Breast epithelium (tissue), 4 donors: ENCODE data around the gene SPTBN1. TPM values are rescaled to one million over a fixed set of nuclear protein-coding genes. Genes with fewer than 3 reads are reported as not detected.

Experiments
- DNase-seq, 2 donors: peaks; one replicate each; pipeline ENCODE4 v3.0.0-alpha.2; 2019; ENCODE audit warnings: low spot score in 2 of 2
- H3K27ac ChIP-seq, 2 donors: fragments of 200-600 bp; sonication (generic) in 1 of 2; one replicate each; pipeline ENCODE4 v1.5.1; 2016 to 2019; ENCODE audit warnings: mild to moderate bottlenecking in 1 of 2
- H3K27me3 ChIP-seq, 2 donors: fragments of 200-600 bp; sonication (generic) in 1 of 2; one replicate each; pipeline versions ENCODE4 v1.5.1 to v1.6.0; 2017 to 2019; ENCODE audit warnings: control low read depth in 1 of 2, mild to moderate bottlenecking in 1 of 2
- H3K36me3 ChIP-seq: fragments of 200-600 bp; one replicate; pipeline ENCODE4 v1.5.1; 2019
- H3K4me1 ChIP-seq, 2 donors: fragments of 200-600 bp; sonication (generic); one replicate each; pipeline ENCODE4 v1.5.1; 2016 to 2019; ENCODE audit warnings: control low read depth in 1 of 2
- H3K4me3 ChIP-seq, 3 donors: fragments of 200-600 bp; sonication (generic); 1 replicate in 2 of 3; 2 replicates in 1 of 3; pipeline ENCODE4 v1.5.1; 2016 to 2019; ENCODE audit warnings: mild to moderate bottlenecking in 3 of 3, moderate library complexity in 2 of 3
- H3K9me3 ChIP-seq, 2 donors: fragments of 200-600 bp; sonication (generic) in 1 of 2; one replicate each; pipeline ENCODE4 v1.5.1; 2016 to 2019; ENCODE audit warnings: control low read depth in 1 of 2
- POLR2A ChIP-seq: fragments of 450-650 bp; IDR thresholded peaks from one replicate; pipeline ENCODE4 v1.6.1; 2016; ENCODE audit warnings: antibody characterized with exemption, mild to moderate bottlenecking, moderate library complexity
- POLR2AphosphoS5 ChIP-seq, 3 donors: sonication (generic); formaldehyde crosslinking; IDR thresholded peaks; one replicate each; pipeline ENCODE4 v1.6.1; 2017; ENCODE audit warnings: antibody characterized with exemption in 3 of 3
- intact Hi-C: fragments of 100-400 bp; cut with DNase I; formaldehyde crosslinking; loops from one replicate; pipeline ENCODE4 v1.15.1; 2023; ENCODE audit warnings: low total_unique reads
- total RNA-seq, 3 donors: library from RNA; depleted of rRNA; stranded (reverse); fragments of >200 nt; gene quantifications; one replicate each; pipeline ENCODE4 v1.1.0, GENCODE V29; 2016
- TF ChIP-seq, protein P1 (sequence below), 3 donors: fragments of 450-650 bp; IDR thresholded peaks; one replicate each; pipeline ENCODE4 v1.5.1; 2016 to 2017; ENCODE audit warnings: antibody characterized with exemption in 3 of 3, mild to moderate bottlenecking in 3 of 3, moderate library complexity in 3 of 3

The SPTBN1 gene
- total RNA-seq, 3 donors from 2014 or later, result 223 to 1,216 (median 273) TPM

DNA sequence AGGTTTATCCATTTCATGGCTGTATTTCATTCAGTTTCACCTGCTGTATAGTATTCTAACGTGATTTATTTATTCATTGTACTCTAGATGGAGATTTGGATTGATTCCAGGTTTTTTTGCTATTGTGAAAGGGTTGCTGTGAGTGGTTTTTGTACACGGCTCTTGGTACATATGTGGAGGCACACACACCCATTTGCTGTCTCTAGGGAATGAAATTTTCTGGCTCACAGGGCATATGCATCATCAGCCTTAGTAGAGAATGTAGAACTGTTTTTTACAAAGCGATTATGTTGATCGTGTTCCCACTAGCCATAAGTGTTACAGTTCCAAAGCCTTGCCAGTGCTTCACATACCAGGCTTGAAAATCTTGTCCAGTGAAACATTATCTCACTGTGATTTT, 5.1 kb downstream of the SPTBN1 start:
- Histone ChIP-seq H3K9me3 (no peaks in the 10 kb centered on the region), H3K36me3 (no peaks in the 10 kb centered on the region), H3K4me3 (no peak overlapping the region), H3K27ac (peak overlapping the region in 1 of 2 donors; percentile 28), H3K27me3 (no peaks in the 10 kb centered on the region), H3K4me1 (no peaks in the 10 kb centered on the region)
- no peak for DNase-seq
- TF ChIP-seq POLR2A (no peak), POLR2AphosphoS5 (IDR thresholded peaks at IDR 0.05) (no peak)
- TF ChIP-seq, protein P1, sequence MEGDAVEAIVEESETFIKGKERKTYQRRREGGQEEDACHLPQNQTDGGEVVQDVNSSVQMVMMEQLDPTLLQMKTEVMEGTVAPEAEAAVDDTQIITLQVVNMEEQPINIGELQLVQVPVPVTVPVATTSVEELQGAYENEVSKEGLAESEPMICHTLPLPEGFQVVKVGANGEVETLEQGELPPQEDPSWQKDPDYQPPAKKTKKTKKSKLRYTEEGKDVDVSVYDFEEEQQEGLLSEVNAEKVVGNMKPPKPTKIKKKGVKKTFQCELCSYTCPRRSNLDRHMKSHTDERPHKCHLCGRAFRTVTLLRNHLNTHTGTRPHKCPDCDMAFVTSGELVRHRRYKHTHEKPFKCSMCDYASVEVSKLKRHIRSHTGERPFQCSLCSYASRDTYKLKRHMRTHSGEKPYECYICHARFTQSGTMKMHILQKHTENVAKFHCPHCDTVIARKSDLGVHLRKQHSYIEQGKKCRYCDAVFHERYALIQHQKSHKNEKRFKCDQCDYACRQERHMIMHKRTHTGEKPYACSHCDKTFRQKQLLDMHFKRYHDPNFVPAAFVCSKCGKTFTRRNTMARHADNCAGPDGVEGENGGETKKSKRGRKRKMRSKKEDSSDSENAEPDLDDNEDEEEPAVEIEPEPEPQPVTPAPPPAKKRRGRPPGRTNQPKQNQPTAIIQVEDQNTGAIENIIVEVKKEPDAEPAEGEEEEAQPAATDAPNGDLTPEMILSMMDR (IDR thresholded peaks at IDR 0.05), result no peak
- intact Hi-C loops, result no loop called here

DNA sequence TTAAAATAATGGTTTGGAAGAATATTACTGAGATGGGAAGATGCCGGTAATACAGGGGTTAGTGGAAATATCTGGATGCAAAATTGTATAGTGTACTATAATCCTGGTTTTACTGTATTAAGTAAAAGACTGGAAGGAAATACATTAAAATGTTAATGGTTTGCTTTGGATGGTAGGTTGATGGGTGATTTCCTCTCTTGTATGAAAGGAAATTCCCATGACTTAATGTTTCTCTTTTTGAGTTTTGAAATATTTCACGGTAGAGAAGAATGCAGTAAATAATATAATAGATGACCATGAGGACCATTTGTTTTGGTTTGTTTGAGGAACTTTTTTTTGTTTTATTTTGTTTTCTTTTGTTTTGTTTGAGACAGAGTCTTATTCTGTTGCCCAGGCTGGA, 8.2 kb downstream of the SPTBN1 start:
- H3K4me1 ChIP-seq, result no peaks in the 10 kb centered on the region
- H3K4me3 ChIP-seq, result no peak overlapping the region
- H3K36me3 ChIP-seq, result no peaks in the 10 kb centered on the region
- intact Hi-C loops, result no loop called here
- TF ChIP-seq POLR2A, result no peak
- no peak for TF ChIP-seq POLR2AphosphoS5 (IDR thresholded peaks at IDR 0.05)
- TF ChIP-seq, protein P1 (IDR thresholded peaks at IDR 0.05), result no peak
- no peaks in the 10 kb centered on the region for H3K9me3 ChIP-seq
- DNase-seq, result no peak
- no peaks in the 10 kb centered on the region for H3K27me3 ChIP-seq
- no peak overlapping the region for H3K27ac ChIP-seq

DNA sequence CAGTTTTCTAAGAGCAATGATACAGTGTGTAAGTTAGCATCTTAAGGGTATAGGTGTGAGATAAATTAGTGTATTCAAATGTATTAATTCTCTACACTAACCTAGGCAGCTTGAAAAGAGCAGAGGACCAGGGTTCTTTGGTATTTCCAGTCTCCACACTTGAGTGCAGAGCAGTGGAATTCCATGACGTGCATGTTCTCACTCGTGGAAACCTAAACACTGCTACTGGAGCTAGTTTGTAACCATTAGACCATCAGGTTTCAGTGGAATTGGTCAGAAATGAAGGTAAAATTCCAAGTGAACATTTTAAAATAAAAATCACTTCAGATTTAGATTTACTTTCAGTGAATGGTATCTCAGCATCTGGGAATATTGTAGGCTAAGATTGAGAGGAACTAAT, 9.0 kb downstream of the SPTBN1 start:
- no peaks in the 10 kb centered on the region for H3K36me3 ChIP-seq
- H3K4me3 ChIP-seq, result no peak overlapping the region
- no peak for DNase-seq
- intact Hi-C loops, result no loop called here
- H3K27ac ChIP-seq, result no peak overlapping the region
- no peaks in the 10 kb centered on the region for H3K4me1 ChIP-seq
- H3K9me3 ChIP-seq, result no peaks in the 10 kb centered on the region
- TF ChIP-seq, protein P1 (IDR thresholded peaks at IDR 0.05), result no peak
- TF ChIP-seq POLR2A (no peak), POLR2AphosphoS5 (IDR thresholded peaks at IDR 0.05) (no peak)
- H3K27me3 ChIP-seq, result no peaks in the 10 kb centered on the region

DNA sequence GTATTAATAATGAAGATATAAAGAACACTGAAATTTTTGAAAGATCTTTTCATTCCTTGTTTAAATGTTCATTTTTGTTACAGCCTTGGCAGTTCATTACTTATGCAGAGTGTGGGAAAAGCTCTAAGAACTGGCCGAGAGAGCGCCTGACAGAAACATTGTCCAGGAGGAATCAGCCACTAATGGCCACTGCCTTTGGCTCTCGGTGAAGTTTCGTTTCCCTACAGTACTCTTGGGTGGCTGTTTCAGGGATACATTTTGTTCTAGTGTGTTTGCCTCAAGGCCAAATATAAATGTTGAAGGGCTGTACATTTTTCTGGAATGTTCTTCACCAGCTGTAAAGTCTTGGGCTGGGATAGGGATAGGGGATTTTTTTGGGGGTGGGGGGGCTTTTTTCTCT, 10.7 kb downstream of the SPTBN1 start:
- no peak for TF ChIP-seq POLR2AphosphoS5 (IDR thresholded peaks at IDR 0.05)
- TF ChIP-seq POLR2A, result no peak
- TF ChIP-seq, protein P1 (IDR thresholded peaks at IDR 0.05), result no peak
- H3K4me1 ChIP-seq, result no peaks in the 10 kb centered on the region
- no peaks in the 10 kb centered on the region for H3K9me3 ChIP-seq
- no peaks in the 10 kb centered on the region for H3K36me3 ChIP-seq
- intact Hi-C loops, result no loop called here
- H3K27me3 ChIP-seq, result no peaks in the 10 kb centered on the region
- no peak overlapping the region for H3K4me3 ChIP-seq
- peak overlapping the region in 1 of 2 donors; percentile 10 for H3K27ac ChIP-seq
- DNase-seq, result no peak

DNA sequence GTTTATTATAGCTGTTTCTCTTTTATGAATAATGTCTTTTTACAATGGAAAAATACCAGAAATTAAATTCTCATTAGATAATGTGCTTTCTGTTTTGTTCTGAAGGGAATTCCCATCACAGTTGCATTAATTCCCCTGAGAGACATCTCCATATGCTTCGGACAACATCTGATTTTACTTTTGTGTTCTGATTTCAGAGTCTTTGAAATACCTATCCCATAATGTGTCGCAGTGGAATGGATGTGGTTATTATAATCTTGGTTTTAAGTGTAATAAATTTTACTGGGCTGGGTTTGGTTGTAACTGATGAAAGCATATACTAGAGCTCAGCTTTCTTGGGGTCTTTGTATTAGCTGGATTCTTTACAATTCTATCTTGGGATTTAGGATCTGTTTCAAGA, 12.5 kb downstream of the SPTBN1 start:
- Histone ChIP-seq H3K27me3 (no peaks in the 10 kb centered on the region), H3K9me3 (no peaks in the 10 kb centered on the region), H3K36me3 (no peaks in the 10 kb centered on the region), H3K4me3 (no peak overlapping the region), H3K27ac (no peak overlapping the region), H3K4me1 (no peaks in the 10 kb centered on the region)
- intact Hi-C loops, result no loop called here
- DNase-seq, result no peak
- TF ChIP-seq, protein P1 (IDR thresholded peaks at IDR 0.05), result no peak
- TF ChIP-seq POLR2A (no peak), POLR2AphosphoS5 (IDR thresholded peaks at IDR 0.05) (no peak)
